K562 (cell line): ENCODE results near the gene RTBDN. TPM values are rescaled to one million over a fixed set of nuclear protein-coding genes. Genes with fewer than 3 reads are reported as not detected.

ENCODE experiments used
- FOXA3 ChIP-seq, 2 experiments: fragments of 450-650 bp in 1 of 2; sonication (generic) in 1 of 2; formaldehyde crosslinking; IDR thresholded peaks in 1 of 2; conservative IDR thresholded peaks in 1 of 2; 2 replicates each; pipeline versions ENCODE4 v1.4.0 to v1.8.0; 2020 to 2022; ENCODE audit warnings: mild to moderate bottlenecking in 2 of 2, missing genetic modification reagents in 1 of 2
- HDAC8 ChIP-seq: fragments of 450-650 bp; IDR thresholded peaks from 2 replicates; pipeline ENCODE4 v1.6.1; 2016; ENCODE audit warnings: mild to moderate bottlenecking, missing genetic modification characterization, moderate library complexity, missing compliant biosample characterization
- HLTF ChIP-seq: fragments of 450-650 bp; IDR thresholded peaks from 2 replicates; pipeline ENCODE4 v1.6.1; 2016
- NCOR1 ChIP-seq: fragments of 450-650 bp; IDR thresholded peaks from 2 replicates; pipeline ENCODE4 v1.6.1; 2016; ENCODE audit warnings: mild to moderate bottlenecking, moderate library complexity
- PTRF ChIP-seq: fragments of 450-650 bp; IDR thresholded peaks from 2 replicates; pipeline ENCODE4 v1.6.1; 2016; ENCODE audit warnings: mild to moderate bottlenecking, missing genetic modification characterization, missing compliant biosample characterization
- SMARCA4 ChIP-seq: fragments of 450-650 bp; IDR thresholded peaks from 2 replicates; pipeline ENCODE4 v1.6.1; 2016
- ZNF23 ChIP-seq: fragments of 250-450 bp; sonication (Bioruptor Pico); IDR thresholded peaks from 2 replicates; pipeline ENCODE4 v1.4.0; 2020; ENCODE audit warnings: mild to moderate bottlenecking
- ZSCAN32 ChIP-seq: fragments of 450-650 bp; formaldehyde crosslinking; IDR thresholded peaks from 2 replicates; pipeline ENCODE4 v1.4.0; 2020; ENCODE audit warnings: mild to moderate bottlenecking, moderate library complexity
- polyA plus RNA-seq, 8 experiments: library from polyadenylated mRNA; depleted of rRNA in 4 of 8; stranded (reverse) in 5 of 8; unstranded in 3 of 8; fragments of >200 nt; fragmentation: Nextera tagmentation in 2 of 8; fragmentation: Illumina TruSeq in 1 of 8; extraction: Ambion mirVana in 2 of 8; extraction: Trizol in 1 of 8; gene quantifications; 2 replicates each; pipeline versions ENCODE4 v1.2.1 to v1.2.3, GENCODE V29; 2011 to 2014; ENCODE audit warnings: inconsistent platforms in 1 of 8, missing spikeins in 1 of 8
- total RNA-seq, 7 experiments: library from RNA; depleted of rRNA in 6 of 7; stranded (reverse); fragments of >200 nt in 6 of 7; fragmentation: Illumina TruSeq in 2 of 7; extraction: Trizol in 2 of 7; gene quantifications; 2 replicates each; pipeline versions ENCODE4 v1.2.1 to v1.2.3, GENCODE V29; 2011 to 2021; ENCODE audit warnings: low replicate concordance in 1 of 7
- TF ChIP-seq, protein P1 (sequence below), 2 experiments: fragments of 450-650 bp in 1 of 2; sonication (generic) in 1 of 2; formaldehyde crosslinking in 1 of 2; IDR thresholded peaks; 2 replicates each; pipeline versions ENCODE4 v1.7.1 to v1.9.0; 2016 to 2022; ENCODE audit warnings: inconsistent platforms in 1 of 2, mild to moderate bottlenecking in 1 of 2, missing genetic modification reagents in 1 of 2
- TF ChIP-seq, protein P2 (sequence below): fragments of 250-450 bp; sonication (Bioruptor Pico); IDR thresholded peaks from 2 replicates; pipeline ENCODE4 v1.5.0; 2021; ENCODE audit warnings: mild to moderate bottlenecking, borderline replicate concordance
- TF ChIP-seq, protein P3 (sequence below): IDR thresholded peaks from 3 replicates; pipeline ENCODE4 v1.6.1; 2011; ENCODE audit warnings: borderline replicate concordance, mild to moderate bottlenecking, moderate library complexity; ENCODE audit not compliant: insufficient read length; ENCODE audit errors: extremely low read depth
- TF ChIP-seq, protein P4 (sequence below): sonication (generic); formaldehyde crosslinking; IDR thresholded peaks from 2 replicates; pipeline ENCODE4 v1.8.1; 2022; ENCODE audit warnings: missing genetic modification reagents

RTBDN gene
- total and polyA plus RNA-seq, 9 of the 15 experiments (the other 6 are each of a cell fraction or from before 2014, with no cell fraction given): 0.20 to 2.3 (median 0.72) TPM; not detected in 1

DNA sequence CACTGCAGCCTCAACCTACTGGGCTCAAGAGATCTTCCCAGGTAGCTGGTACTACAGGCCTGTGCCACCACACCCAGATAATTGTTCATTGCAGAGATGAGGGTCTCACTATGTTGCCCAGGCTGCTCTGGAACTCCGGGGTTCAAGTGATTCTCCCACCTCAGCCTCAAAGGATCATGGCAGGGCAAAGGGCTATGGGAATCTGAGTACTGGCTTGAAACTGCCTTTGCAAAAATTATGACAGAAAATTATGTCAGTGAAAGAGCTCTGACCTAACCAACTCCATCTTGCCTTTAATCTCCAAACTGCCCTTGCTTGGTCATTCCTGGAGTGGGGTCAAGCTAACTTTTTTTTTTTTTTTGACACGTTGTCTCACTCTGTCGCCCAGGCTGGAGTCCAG is 48.2 kb upstream of the RTBDN start (continued):
- TF ChIP-seq, protein P1, sequence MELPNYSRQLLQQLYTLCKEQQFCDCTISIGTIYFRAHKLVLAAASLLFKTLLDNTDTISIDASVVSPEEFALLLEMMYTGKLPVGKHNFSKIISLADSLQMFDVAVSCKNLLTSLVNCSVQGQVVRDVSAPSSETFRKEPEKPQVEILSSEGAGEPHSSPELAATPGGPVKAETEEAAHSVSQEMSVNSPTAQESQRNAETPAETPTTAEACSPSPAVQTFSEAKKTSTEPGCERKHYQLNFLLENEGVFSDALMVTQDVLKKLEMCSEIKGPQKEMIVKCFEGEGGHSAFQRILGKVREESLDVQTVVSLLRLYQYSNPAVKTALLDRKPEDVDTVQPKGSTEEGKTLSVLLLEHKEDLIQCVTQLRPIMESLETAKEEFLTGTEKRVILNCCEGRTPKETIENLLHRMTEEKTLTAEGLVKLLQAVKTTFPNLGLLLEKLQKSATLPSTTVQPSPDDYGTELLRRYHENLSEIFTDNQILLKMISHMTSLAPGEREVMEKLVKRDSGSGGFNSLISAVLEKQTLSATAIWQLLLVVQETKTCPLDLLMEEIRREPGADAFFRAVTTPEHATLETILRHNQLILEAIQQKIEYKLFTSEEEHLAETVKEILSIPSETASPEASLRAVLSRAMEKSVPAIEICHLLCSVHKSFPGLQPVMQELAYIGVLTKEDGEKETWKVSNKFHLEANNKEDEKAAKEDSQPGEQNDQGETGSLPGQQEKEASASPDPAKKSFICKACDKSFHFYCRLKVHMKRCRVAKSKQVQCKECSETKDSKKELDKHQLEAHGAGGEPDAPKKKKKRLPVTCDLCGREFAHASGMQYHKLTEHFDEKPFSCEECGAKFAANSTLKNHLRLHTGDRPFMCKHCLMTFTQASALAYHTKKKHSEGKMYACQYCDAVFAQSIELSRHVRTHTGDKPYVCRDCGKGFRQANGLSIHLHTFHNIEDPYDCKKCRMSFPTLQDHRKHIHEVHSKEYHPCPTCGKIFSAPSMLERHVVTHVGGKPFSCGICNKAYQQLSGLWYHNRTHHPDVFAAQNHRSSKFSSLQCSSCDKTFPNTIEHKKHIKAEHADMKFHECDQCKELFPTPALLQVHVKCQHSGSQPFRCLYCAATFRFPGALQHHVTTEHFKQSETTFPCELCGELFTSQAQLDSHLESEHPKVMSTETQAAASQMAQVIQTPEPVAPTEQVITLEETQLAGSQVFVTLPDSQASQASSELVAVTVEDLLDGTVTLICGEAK (IDR thresholded peaks at IDR 0.05): no peak
- TF ChIP-seq, protein P1 (CRISPR knock-in tag; IDR thresholded peaks at IDR 0.05): no peak
- TF ChIP-seq PTRF (tag) (peak; percentile 91), HDAC8 (tag) (peak; percentile 67; the same call in 1 of the 2 replicates), SMARCA4 (no peak), FOXA3 (CRISPR knock-in tag; conservative IDR thresholded peaks at IDR 0.05 in 1 of 2, IDR thresholded peaks at IDR 0.05 in 1 of 2) (no peak; a peak in 1 of 4 replicates), NCOR1 (no peak), ZNF23 (CRISPR knock-in tag) (no peak), ZSCAN32 (CRISPR knock-in tag) (0 out of 2 replicates have a peak, but pooled peaks have one; percentile 20), HLTF (no peak)
- TF ChIP-seq, protein P2, sequence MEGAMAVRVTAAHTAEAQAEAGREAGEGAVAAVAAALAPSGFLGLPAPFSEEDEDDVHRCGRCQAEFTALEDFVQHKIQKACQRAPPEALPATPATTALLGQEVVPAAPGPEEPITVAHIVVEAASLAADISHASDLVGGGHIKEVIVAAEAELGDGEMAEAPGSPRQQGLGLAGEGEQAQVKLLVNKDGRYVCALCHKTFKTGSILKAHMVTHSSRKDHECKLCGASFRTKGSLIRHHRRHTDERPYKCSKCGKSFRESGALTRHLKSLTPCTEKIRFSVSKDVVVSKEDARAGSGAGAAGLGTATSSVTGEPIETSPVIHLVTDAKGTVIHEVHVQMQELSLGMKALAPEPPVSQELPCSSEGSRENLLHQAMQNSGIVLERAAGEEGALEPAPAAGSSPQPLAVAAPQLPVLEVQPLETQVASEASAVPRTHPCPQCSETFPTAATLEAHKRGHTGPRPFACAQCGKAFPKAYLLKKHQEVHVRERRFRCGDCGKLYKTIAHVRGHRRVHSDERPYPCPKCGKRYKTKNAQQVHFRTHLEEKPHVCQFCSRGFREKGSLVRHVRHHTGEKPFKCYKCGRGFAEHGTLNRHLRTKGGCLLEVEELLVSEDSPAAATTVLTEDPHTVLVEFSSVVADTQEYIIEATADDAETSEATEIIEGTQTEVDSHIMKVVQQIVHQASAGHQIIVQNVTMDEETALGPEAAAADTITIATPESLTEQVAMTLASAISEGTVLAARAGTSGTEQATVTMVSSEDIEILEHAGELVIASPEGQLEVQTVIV (CRISPR knock-in tag): no peak
- TF ChIP-seq, protein P3, sequence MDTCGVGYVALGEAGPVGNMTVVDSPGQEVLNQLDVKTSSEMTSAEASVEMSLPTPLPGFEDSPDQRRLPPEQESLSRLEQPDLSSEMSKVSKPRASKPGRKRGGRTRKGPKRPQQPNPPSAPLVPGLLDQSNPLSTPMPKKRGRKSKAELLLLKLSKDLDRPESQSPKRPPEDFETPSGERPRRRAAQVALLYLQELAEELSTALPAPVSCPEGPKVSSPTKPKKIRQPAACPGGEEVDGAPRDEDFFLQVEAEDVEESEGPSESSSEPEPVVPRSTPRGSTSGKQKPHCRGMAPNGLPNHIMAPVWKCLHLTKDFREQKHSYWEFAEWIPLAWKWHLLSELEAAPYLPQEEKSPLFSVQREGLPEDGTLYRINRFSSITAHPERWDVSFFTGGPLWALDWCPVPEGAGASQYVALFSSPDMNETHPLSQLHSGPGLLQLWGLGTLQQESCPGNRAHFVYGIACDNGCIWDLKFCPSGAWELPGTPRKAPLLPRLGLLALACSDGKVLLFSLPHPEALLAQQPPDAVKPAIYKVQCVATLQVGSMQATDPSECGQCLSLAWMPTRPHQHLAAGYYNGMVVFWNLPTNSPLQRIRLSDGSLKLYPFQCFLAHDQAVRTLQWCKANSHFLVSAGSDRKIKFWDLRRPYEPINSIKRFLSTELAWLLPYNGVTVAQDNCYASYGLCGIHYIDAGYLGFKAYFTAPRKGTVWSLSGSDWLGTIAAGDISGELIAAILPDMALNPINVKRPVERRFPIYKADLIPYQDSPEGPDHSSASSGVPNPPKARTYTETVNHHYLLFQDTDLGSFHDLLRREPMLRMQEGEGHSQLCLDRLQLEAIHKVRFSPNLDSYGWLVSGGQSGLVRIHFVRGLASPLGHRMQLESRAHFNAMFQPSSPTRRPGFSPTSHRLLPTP: no peak
- TF ChIP-seq, protein P4, sequence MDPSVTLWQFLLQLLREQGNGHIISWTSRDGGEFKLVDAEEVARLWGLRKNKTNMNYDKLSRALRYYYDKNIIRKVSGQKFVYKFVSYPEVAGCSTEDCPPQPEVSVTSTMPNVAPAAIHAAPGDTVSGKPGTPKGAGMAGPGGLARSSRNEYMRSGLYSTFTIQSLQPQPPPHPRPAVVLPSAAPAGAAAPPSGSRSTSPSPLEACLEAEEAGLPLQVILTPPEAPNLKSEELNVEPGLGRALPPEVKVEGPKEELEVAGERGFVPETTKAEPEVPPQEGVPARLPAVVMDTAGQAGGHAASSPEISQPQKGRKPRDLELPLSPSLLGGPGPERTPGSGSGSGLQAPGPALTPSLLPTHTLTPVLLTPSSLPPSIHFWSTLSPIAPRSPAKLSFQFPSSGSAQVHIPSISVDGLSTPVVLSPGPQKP: no peak
